D721Med (cell line): ENCODE results near the gene HCAR2.

Experiments used
- DNase-seq: peaks from one replicate; pipeline ENCODE4 v3.0.0; 2011; ENCODE audit warnings: low spot score; ENCODE audit not compliant: insufficient read length
- FAIRE-seq: peaks from 2 replicates; lab custom pipeline; 2011; peaks lifted over from hg19 to GRCh38; lab: Jason Lieb, UNC
- CTCF ChIP-seq: IDR thresholded peaks from 2 replicates; pipeline ENCODE4 v1.5.1; 2012; ENCODE audit warnings: mild to moderate bottlenecking, control low read depth; ENCODE audit not compliant: insufficient read depth; ENCODE audit errors: missing control alignments

Gene HCAR2

GRCh38 chr12:122740351-122740750 lies 37.2 kb upstream of the HCAR2 start:
- FAIRE-seq (no peak), DNase-seq (no peak)
- TF ChIP-seq CTCF: no peak

- no peak for FAIRE-seq
- TF ChIP-seq CTCF: no peak
Observed at GRCh38 chr12:122738571-122738970, 35.4 kb upstream of the HCAR2 start.

GRCh38 chr12:122732611-122733010 lies 29.5 kb upstream of the HCAR2 start:
- no peak for TF ChIP-seq CTCF
- DNase-seq (no peak), FAIRE-seq (no peak)

More at GRCh38 chr12:122738571-122738970, 35.4 kb upstream of the HCAR2 start:
- DNase-seq: no peak

GRCh38 chr12:122732170-122732569 lies 29.0 kb upstream of the HCAR2 start:
- no peak for FAIRE-seq
- TF ChIP-seq CTCF: no peak
- no peak for DNase-seq

- FAIRE-seq (no peak), DNase-seq (no peak)
- TF ChIP-seq CTCF: no peak
Observed at GRCh38 chr12:122730215-122731014, 27.3 kb upstream of the HCAR2 start, which contains the start of gene HCAR1. HCAR1 (minus strand) TSS chr12:122730844; CDS start chr12:122730339, 505 bp downstream.

GRCh38 chr12:122729583-122730214 lies 26.5 kb upstream of the HCAR2 start:
- TF ChIP-seq CTCF: no peak
- DNase-seq (no peak), FAIRE-seq (no peak)
